Large intestine (tissue), 3 donors: ENCODE measurements around the gene ZBED4. TPM values are rescaled to one million over a fixed set of nuclear protein-coding genes. Genes with fewer than 3 reads are reported as not detected.
A peak's percentile ranks its signal among the peaks of the same experiment; 100 is the strongest.

Experiments used
- DNase-seq, 2 donors: peaks; one replicate each; pipeline versions ENCODE4 v3.0.0 to v3.0.0-alpha.2; 2013
- H3K27ac ChIP-seq: one replicate; pipeline ENCODE4 v1.5.1; 2013; ENCODE audit warnings: low read length
- H3K27me3 ChIP-seq: 2 replicates; pipeline ENCODE4 v1.6.1; 2013; ENCODE audit warnings: low read length; ENCODE audit not compliant: control insufficient read depth, insufficient read depth
- H3K36me3 ChIP-seq: 2 replicates; pipeline ENCODE4 v1.6.1; 2013; ENCODE audit warnings: low read length; ENCODE audit not compliant: control insufficient read depth, insufficient read depth
- H3K4me1 ChIP-seq: one replicate; pipeline ENCODE4 v1.6.1; 2013; ENCODE audit warnings: low read length; ENCODE audit not compliant: control insufficient read depth, insufficient read depth
- H3K4me3 ChIP-seq: one replicate; pipeline ENCODE4 v1.5.1; 2013; ENCODE audit warnings: low read length
- H3K9me3 ChIP-seq: one replicate; pipeline ENCODE4 v1.6.1; 2013; ENCODE audit warnings: mild to moderate bottlenecking, low read depth, low read length, moderate library complexity; ENCODE audit not compliant: control insufficient read depth
- WGBS: methylation state at CpG from one replicate; pipeline ENCODE4 v1.1.5; 2013; ENCODE audit warnings: low lambda C conversion rate; ENCODE audit not compliant: insufficient coverage; 5-methylcytosine and 5-hydroxymethylcytosine counted together
- polyA plus RNA-seq: library from polyadenylated mRNA; unstranded; fragments of 120-200 nt; gene quantifications from one replicate; pipeline ENCODE4 v1.2.1, GENCODE V29; 2013

Gene ZBED4
- polyA plus RNA-seq, 1 donor = 13.3 TPM

- H3K27ac ChIP-seq = no peak overlapping the region
Measured at GRCh38 chr22:49855251-49855911, 1.7 kb downstream of the ZBED4 start.

DNA sequence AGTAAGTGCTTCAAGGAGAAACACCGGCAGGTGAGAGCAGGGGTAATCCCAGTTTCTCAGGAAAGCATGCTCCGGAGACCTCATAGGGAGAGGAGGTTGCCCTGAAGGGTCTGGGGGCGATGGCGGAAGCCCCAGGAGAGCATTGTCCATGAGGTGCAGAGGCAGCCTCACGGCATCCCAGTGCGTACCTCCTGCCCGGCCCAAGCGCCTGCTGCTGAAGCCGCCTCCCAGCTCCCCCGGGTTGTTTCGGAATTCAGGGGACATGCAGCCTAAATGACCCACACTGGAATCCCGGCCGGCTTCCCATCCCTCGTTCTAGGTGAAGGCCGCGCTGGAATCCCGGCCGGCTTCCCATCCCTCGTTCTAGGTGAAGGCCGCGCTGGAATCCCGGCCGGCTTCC, 2.7 kb downstream of the ZBED4 start:
- no peaks in the 10 kb centered on the region for H3K9me3 ChIP-seq
- peaks cover 7% of the 10 kb centered on the region for H3K36me3 ChIP-seq
- peaks cover 18% of the 10 kb centered on the region for H3K4me1 ChIP-seq
- no peak overlapping the region for H3K4me3 ChIP-seq
- no peaks in the 10 kb centered on the region for H3K27me3 ChIP-seq
- H3K27ac ChIP-seq = no peak overlapping the region
- no peak for DNase-seq
- no CpG with 5 or more reads among the region's 23 CpGs for WGBS

More at GRCh38 chr22:49855251-49855911, 1.7 kb downstream of the ZBED4 start:
- H3K36me3 ChIP-seq = peaks cover 7% of the 10 kb centered on the region
- no CpG with 5 or more reads among the region's 9 CpGs for WGBS
- H3K4me1 ChIP-seq = peaks cover 22% of the 10 kb centered on the region
- H3K27me3 ChIP-seq = peaks cover 4% of the 10 kb centered on the region
- peak in 1 of 2 donors; percentile 39 for DNase-seq
- no peaks in the 10 kb centered on the region for H3K9me3 ChIP-seq
- peak overlapping the region; percentile 61 for H3K4me3 ChIP-seq

DNA sequence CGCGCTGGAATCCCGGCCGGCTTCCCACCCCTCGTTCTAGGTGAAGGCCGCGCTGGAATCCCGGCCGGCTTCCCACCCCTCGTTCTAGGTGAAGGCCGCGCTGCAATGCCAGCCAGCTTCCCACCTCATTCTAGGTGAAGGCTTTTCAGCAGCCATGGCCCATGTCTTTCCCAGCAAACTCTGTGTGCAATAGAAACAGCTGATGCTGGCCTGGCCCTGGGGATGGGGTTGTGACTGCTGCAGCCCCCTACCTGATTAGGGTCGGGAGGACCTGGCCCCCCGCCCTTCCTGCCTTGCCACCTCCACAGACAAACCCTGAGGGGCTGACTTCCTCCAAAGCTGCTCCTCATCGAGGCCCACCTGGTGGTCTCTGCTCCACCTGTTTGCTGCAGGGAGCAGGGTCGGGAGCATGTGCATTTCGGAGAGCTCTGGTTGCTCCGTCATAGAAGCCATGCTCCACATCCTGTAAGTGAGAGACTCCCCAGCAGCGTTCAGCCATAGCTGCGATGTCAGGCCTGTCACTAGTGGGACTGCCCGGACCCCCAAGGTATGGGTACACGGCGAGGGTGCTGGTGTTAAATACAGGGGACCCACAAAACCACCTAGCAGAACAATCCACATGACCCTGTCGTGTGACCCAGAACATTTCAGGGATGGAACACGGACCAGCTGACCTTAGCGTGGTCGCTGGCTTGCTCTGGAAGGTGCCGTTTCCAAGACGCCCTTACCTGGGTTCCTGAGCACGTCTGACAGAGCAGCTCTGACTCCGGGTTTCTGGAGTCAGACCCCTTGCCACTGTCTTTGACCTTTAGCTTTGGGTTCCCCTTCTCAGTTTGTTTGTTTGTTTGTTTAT, 3.3 kb downstream of the ZBED4 start:
- peaks cover 14% of the 10 kb centered on the region for H3K4me1 ChIP-seq

GRCh38 chr22:49858827-49859226, 5.2 kb downstream of the ZBED4 start:
- H3K4me1 ChIP-seq = peaks cover 7% of the 10 kb centered on the region
- no CpG with 5 or more reads among the region's 14 CpGs for WGBS
- no peak overlapping the region for H3K27ac ChIP-seq
- no peak overlapping the region for H3K4me3 ChIP-seq
- H3K36me3 ChIP-seq = peaks cover 7% of the 10 kb centered on the region
- DNase-seq = no peak
- H3K27me3 ChIP-seq = no peaks in the 10 kb centered on the region
- no peaks in the 10 kb centered on the region for H3K9me3 ChIP-seq

More for the DNA sequence above, 3.3 kb downstream of the ZBED4 start:
- Histone ChIP-seq H3K4me3 (no peak overlapping the region), H3K36me3 (peaks cover 7% of the 10 kb centered on the region), H3K27ac (no peak overlapping the region), H3K9me3 (no peaks in the 10 kb centered on the region), H3K27me3 (no peaks in the 10 kb centered on the region)
- WGBS = no CpG with 5 or more reads among the region's 31 CpGs
- DNase-seq = no peak

DNA sequence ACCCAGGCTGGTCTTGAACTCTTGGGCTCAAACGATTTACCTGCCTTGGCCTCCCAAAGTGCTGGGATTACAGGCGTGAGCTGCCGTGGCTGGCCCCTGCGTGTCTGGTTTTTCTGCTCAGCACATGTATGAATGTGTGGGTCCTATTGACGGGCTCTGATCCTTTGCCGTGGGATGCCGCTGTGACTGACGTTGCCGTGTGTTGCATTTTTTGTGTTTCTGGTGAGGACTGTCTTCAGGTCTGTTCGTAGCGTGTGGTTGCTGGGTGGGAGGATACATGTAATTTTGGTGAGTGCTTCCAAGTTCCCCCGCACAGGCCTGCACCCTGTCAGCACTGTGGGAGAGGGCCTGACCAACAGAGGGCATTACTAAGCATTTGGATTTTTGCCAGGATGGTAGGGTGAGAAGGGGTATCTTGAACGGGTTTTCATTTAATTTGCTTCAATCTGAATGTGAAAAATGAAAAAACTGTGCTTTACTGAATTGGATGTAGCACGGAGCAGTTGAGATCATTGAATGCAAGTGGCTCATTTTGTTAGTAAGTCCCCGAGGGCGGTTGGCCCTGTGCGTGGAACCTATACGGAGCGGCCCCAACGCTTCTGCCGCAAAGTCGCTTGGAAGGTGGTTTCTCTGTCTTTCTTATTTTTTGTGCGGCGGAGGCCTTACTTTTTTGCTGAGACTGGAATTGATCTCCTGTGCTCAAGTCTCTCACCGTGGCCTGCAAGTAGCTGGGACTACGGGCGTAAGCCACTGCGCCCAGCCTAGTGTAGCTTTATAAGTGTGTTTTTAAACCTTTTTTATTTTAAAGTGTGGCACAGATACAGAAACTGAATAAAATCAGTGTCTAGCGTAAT, 8.2 kb downstream of the ZBED4 start:
- peaks cover 5% of the 10 kb centered on the region for H3K36me3 ChIP-seq
- DNase-seq = no peak

GRCh38 chr22:49862496-49862776, 8.8 kb downstream of the ZBED4 start:
- Histone ChIP-seq H3K4me1 (no peaks in the 10 kb centered on the region), H3K36me3 (no peaks in the 10 kb centered on the region), H3K4me3 (no peak overlapping the region), H3K27ac (no peak overlapping the region), H3K9me3 (peaks cover 18% of the 10 kb centered on the region), H3K27me3 (no peaks in the 10 kb centered on the region)
- DNase-seq = no peak
- WGBS = no CpG with 5 or more reads among the region's 5 CpGs

More for the DNA sequence above, 8.2 kb downstream of the ZBED4 start:
- H3K27ac ChIP-seq = no peak overlapping the region
- H3K9me3 ChIP-seq = peaks cover 13% of the 10 kb centered on the region
- H3K4me1 ChIP-seq = no peaks in the 10 kb centered on the region
- H3K4me3 ChIP-seq = no peak overlapping the region
- WGBS = 86% methylated on average over 4 of the region's 29 CpGs
- no peaks in the 10 kb centered on the region for H3K27me3 ChIP-seq

DNA sequence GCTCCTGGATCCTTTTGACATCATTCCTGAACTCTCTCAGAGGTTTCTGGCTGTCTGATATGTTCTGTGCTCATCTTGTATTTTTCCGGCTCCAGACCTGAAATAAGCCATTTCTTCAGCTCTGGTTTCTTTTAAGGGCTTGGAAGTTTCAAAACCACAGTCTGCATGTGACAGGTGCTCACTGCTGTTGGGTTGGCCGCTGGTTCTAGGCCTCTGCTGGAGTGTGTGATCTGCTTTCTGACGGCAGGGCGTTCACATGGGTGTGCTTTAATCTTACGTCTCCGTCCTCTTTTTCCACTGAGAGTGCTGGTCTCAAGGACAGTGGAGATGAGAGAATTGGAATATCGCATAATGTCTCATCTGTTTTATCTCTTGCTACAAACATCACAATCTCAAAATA, 10.3 kb downstream of the ZBED4 start:
- no CpG with 5 or more reads among the region's 7 CpGs for WGBS
- H3K9me3 ChIP-seq = peaks cover 26% of the 10 kb centered on the region

DNA sequence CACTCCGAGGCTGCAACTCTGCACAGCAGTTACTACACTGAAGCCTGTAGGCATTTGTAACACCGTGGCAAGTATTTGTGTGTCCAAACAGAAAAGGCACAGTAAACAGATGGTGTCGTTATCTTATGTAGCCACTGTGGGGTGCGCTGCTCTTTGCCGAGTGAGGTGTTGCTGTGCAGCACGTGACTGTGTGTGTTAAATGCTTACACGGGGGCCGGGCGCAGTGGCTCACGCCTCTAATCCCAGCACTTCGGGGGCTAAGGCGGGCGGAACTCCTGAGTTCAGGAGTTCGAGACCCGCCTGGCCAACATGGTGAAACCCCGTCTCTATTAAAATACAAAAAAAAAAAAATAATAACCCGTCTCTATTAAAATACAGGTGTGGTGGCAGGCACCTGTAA, 11.5 kb downstream of the ZBED4 start:
- H3K36me3 ChIP-seq = no peaks in the 10 kb centered on the region
- no peak for DNase-seq
- H3K27ac ChIP-seq = no peak overlapping the region
- no peaks in the 10 kb centered on the region for H3K4me1 ChIP-seq
- no peak overlapping the region for H3K4me3 ChIP-seq
- no peaks in the 10 kb centered on the region for H3K27me3 ChIP-seq
- no CpG with 5 or more reads among the region's 17 CpGs for WGBS
- H3K9me3 ChIP-seq = peaks cover 36% of the 10 kb centered on the region

More for the DNA sequence above, 10.3 kb downstream of the ZBED4 start:
- Histone ChIP-seq H3K36me3 (no peaks in the 10 kb centered on the region), H3K4me3 (no peak overlapping the region), H3K27me3 (no peaks in the 10 kb centered on the region), H3K4me1 (no peaks in the 10 kb centered on the region), H3K27ac (no peak overlapping the region)
- DNase-seq = no peak

GRCh38 chr22:49866134-49866533, 12.5 kb downstream of the ZBED4 start:
- no peaks in the 10 kb centered on the region for H3K36me3 ChIP-seq
- H3K4me3 ChIP-seq = no peak overlapping the region
- no peaks in the 10 kb centered on the region for H3K27me3 ChIP-seq
- no peak for DNase-seq
- H3K27ac ChIP-seq = no peak overlapping the region
- no peaks in the 10 kb centered on the region for H3K4me1 ChIP-seq
- H3K9me3 ChIP-seq = peaks cover 36% of the 10 kb centered on the region
- no CpG with 5 or more reads among the region's 2 CpGs for WGBS

- Histone ChIP-seq H3K4me1 (no peaks in the 10 kb centered on the region), H3K9me3 (peaks cover 36% of the 10 kb centered on the region), H3K27me3 (no peaks in the 10 kb centered on the region), H3K36me3 (no peaks in the 10 kb centered on the region), H3K27ac (no peak overlapping the region), H3K4me3 (no peak overlapping the region)
- DNase-seq = no peak
- 100% methylated on average over 3 of the region's 8 CpGs for WGBS
Measured at GRCh38 chr22:49866646-49867045, 13.0 kb downstream of the ZBED4 start.
